GM19193 (cell line): ENCODE data around the gene IFT57.

ENCODE experiments used
- POLR2A ChIP-seq: IDR thresholded peaks from 4 replicates; pipeline ENCODE4 v1.6.1; 2011; ENCODE audit not compliant: insufficient read depth, insufficient read length; ENCODE audit errors: extremely low read depth

IFT57 gene

GRCh38 chr3:108184824-108185223, 37.4 kb downstream of the IFT57 start:
- TF ChIP-seq POLR2A = no peak

- no peak for TF ChIP-seq POLR2A
Observed at GRCh38 chr3:108183971-108184370, 38.3 kb downstream of the IFT57 start.

- no peak for TF ChIP-seq POLR2A
Observed at GRCh38 chr3:108183181-108183580, 39.0 kb downstream of the IFT57 start.

- no peak for TF ChIP-seq POLR2A
Observed at GRCh38 chr3:108182339-108182738, 39.9 kb downstream of the IFT57 start.

- no peak for TF ChIP-seq POLR2A
Observed at GRCh38 chr3:108181172-108181571, 41.1 kb downstream of the IFT57 start.

GRCh38 chr3:108180194-108180593, 42.0 kb downstream of the IFT57 start:
- no peak for TF ChIP-seq POLR2A

- no peak for TF ChIP-seq POLR2A
Observed at GRCh38 chr3:108178676-108179075, 43.5 kb downstream of the IFT57 start.

- no peak for TF ChIP-seq POLR2A
Observed at GRCh38 chr3:108177536-108177935, 44.7 kb downstream of the IFT57 start.

GRCh38 chr3:108175352-108175751, 46.9 kb downstream of the IFT57 start:
- TF ChIP-seq POLR2A = no peak

- TF ChIP-seq POLR2A = no peak
Observed at GRCh38 chr3:108171106-108171505, 51.1 kb downstream of the IFT57 start.

- TF ChIP-seq POLR2A = no peak
Observed at GRCh38 chr3:108164391-108164790, 57.8 kb downstream of the IFT57 start.

GRCh38 chr3:108159865-108160264, 62.4 kb downstream of the IFT57 start:
- TF ChIP-seq POLR2A = no peak

GRCh38 chr3:108159105-108159504, 63.1 kb downstream of the IFT57 start:
- no peak for TF ChIP-seq POLR2A

GRCh38 chr3:108158251-108158650, 64.0 kb downstream of the IFT57 start:
- TF ChIP-seq POLR2A = no peak

GRCh38 chr3:108157273-108157672, 65.0 kb downstream of the IFT57 start:
- TF ChIP-seq POLR2A = no peak

GRCh38 chr3:108156312-108156853, 65.8 kb downstream of the IFT57 start:
- no peak for TF ChIP-seq POLR2A

GRCh38 chr3:108153451-108153981, 68.7 kb downstream of the IFT57 start:
- TF ChIP-seq POLR2A = no peak
